Pulmonary artery endothelial cell (primary cell): Measurements from ENCODE around the gene NR2C2AP. TPM values are rescaled to one million over a fixed set of nuclear protein-coding genes. Genes with fewer than 3 reads are reported as not detected.
"Not testable (repeated sequence)": the region's sequence is repeated elsewhere in the genome, so short reads cannot be mapped to it uniquely, and the experiment has no call there.

Experiments used
- DNase-seq: peaks from one replicate; pipeline ENCODE4 v3.0.0-alpha.2; 2011; ENCODE audit warnings: low read depth, low spot score
- total RNA-seq: library from RNA; depleted of rRNA; stranded (reverse); fragments of >200 nt; gene quantifications from 2 replicates; pipeline ENCODE4 v1.2.3, GENCODE V29; 2014

The NR2C2AP gene
- total RNA-seq, 1 donor from 2014 or later: 11.4 TPM

DNA sequence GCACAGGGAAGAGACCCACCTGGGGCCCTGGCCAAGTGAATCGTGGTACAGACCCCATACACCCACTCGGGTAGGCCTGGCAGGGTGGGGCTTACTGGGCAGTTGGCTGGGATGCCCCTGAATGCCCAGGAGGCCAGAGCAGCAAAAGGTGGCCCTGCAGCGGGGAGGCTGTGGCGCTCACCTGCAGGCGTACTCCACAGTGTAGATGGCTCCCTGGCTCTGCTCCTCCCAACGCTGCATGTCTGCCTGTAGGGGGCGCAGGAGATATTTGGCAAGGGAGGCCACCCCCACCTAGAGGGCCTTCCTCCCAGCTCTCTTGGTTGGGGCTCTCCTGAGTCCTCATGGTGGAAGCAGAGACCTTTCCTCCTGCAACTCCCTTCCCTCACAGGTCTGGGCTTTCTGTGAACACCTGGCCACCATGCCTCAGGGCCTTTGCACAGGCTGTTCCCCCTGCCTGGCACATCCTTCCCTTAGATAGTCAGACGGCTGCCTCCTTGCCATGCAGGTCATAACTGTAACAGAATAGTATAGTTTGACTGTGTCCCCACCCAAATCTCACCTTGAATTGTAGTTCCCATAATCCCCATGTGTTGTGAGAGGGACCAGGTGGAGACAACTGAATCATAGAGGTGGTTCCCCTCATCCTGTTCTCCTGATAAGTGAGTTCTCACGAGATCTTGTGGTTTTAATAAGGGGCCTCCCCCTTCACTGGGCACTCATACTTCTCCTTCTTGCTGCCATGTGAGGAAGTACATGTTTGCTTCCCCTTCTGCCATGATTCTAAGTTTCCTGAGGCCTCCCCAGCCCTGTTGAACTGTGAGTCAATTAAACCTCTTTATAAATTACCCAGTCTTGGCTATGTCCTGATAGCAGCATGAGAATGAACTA lies 17.1 kb downstream of the NR2C2AP start:
- DNase-seq: no peak

GRCh38 chr19:19181488-19181998 lies 21.7 kb downstream of the NR2C2AP start:
- DNase-seq: no peak

GRCh38 chr19:19179548-19180441 lies 23.4 kb downstream of the NR2C2AP start:
- DNase-seq: no peak

DNA sequence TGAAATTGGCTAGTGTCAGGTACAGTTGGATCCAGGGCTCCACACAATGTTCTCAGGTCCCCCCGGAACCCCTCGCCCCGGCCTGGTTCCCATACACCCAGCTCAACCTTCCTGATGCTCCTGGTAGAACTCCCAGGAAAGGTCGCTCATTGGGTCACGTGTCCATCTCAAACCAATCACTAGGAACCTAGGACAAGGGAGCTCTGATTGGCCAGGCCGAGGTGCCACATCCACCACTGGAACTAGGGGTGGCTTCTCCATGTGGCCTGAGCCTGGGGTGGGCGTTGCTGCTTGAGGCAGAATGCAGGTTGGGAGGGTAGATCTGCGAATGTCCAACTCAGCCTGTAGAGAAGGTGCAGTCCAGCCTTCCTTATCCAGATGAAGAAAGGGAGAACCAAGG lies 26.3 kb downstream of the NR2C2AP start:
- DNase-seq: no peak

DNA sequence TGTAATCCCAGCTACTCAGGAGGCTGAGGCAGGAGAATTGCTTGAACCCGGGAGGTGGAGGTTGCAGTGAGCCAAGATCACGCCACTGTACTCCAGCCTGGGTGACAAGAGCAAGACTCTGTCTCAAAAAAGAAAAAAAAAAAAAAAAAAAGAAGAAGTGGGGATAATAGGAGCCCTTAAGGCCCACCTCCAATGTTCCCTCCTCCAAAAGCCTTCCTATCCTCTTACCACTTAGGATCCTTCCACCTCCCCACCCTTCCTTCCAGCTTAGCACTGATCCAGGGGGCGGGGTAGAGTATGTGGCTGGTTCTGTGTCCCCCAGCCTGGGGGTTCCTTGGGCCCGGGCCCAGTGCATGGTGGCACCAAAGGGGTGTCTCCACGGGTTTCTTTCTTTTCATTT lies 30.0 kb downstream of the NR2C2AP start:
- not testable (repeated sequence) for DNase-seq

DNA sequence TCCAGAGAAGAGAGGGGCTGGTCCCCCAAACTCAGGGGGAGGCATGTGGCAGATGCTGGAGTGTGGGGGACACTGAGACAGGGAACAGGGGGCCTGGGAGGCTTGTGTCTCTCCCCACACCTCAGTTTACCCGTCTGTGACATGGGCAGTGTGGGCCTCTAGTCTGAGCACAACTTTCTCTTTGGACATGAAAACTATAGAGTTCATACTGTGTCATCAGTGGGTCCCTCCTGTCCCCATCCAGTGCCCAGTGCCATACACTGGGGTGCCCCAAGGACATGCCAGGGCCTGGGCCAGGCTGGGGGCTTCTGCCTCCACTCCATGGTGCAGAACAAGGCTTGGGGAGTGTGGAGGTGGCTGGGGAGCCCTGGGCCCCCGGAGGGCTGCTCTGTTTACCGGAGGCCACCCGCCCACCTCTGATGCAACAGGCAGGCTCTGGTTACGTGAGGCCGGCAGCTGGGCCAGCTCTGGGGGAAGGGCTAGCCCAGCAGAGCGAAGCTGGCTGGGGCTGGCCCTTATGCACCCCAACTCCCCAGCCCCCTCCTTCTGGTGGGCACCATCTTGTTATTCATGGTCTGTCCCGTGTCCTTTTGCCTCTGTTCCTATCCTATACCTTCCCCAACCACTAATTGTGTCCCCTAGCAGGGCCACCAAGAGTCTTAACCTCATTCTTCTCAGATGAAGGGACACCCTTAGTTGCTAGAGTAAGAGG lies 31.2 kb downstream of the NR2C2AP start:
- no peak for DNase-seq

GRCh38 chr19:19170873-19171672 lies 32.1 kb downstream of the NR2C2AP start:
- DNase-seq: no peak

DNA sequence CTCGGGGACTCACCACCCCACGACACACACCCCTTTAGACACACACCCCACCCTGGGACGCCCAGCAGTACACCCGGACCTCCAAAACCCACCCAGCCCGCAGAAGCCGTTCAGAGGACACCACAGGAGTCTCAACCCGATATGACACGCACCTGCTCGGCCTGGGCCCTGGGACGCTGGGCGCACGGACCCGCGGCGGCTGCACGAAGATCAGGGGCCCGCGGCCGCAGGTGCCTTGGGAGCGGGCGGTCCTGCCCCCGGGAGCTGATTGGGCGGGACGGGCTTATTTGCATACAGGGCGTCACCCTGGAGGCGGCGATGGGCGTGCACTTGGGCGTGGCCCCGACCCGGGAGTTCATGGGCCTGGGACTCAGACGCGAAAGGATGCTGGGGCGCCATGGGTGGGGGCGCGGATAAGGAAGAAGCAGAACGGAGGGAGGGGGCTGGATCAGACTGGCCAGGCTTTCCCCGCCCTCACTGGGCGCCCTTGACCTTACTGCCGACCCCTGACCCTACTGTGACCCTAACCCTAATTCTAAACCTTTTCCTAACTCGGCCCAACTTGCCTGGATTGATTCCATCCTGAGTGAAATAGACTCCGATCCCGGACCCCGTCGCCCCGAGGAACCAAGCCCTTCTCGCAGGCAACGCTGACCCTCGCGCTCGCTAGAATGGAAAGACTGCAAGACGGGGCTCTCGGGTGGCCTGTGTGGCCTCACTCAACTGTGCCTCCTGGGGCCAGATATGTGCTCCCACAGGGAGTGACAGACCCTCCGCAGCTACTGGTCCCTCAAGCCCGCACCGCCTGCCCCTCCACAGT lies 33.0 kb downstream of the NR2C2AP start, which contains the start of gene MEF2B:
Gene MEF2B (minus strand): TSS at position 211 of the 820 bp plus-strand sequence. CDS start 19,528 bp downstream, outside the sequence.
- no peak for DNase-seq

GRCh38 chr19:19169236-19170052 lies 33.8 kb downstream of the NR2C2AP start:
- DNase-seq: no peak

GRCh38 chr19:19167612-19168011 lies 35.6 kb downstream of the NR2C2AP start:
- no peak for DNase-seq

- no peak for DNase-seq
Observed at GRCh38 chr19:19165396-19165795, 37.8 kb downstream of the NR2C2AP start.

GRCh38 chr19:19162495-19162894 lies 40.7 kb downstream of the NR2C2AP start:
- DNase-seq: no peak

- no peak for DNase-seq
Observed at GRCh38 chr19:19160461-19161035, 42.7 kb downstream of the NR2C2AP start.

- no peak for DNase-seq
Observed at GRCh38 chr19:19159534-19159933, 43.7 kb downstream of the NR2C2AP start.

DNA sequence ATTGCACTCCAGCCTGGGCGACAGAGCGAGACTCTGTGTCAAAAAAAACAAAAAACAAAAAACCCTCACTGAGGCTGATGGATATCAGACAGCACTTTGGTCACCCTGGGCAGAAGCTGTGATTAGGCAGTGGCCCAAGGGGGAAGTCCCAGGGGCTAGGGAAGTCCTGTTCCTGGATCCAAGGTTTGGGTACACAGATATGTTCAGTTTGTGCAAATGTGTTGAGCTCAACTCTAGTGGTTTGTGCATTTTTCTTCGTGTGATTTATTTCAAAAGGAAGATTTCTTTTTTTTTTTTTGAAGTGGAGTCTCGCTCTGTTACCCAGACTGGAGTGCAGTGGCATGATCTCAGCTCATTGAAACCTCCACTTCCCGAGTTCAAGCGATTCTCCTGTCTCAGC lies 45.4 kb downstream of the NR2C2AP start:
- DNase-seq: no peak

DNA sequence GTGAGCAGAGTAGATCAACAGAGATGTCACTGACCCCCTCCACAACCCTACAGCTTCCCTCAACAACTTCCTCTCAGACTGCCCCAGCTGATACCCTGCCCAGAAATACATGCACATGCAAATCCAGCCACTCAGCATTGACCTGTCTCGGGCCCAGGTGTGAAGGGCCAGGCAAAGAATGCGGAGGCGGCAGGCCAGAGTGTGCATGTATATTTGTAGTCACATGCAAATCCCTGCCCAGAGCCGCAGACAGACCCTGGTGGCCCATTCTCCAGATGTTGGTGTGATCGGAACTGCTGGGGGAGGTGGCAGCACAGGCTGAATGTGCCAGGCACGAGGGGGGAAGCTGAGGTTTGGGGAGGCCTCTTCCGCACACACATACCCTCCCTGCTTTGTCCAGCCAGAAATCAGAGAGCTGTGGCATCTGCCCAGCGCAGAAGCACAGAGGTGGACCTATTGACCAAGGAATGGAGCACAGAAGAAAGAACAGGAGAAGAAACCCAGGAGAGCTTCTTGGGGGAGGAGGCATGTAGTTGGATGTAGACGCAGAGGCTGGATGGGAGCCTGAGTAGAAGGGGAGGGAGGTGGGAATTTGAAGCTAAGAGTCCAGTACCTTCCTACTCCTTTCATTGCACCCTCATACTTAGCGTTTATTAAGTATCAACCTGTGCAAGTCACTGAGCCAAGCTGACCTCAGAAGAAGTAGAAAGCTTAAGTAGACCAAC lies 47.6 kb downstream of the NR2C2AP start:
- no peak for DNase-seq

DNA sequence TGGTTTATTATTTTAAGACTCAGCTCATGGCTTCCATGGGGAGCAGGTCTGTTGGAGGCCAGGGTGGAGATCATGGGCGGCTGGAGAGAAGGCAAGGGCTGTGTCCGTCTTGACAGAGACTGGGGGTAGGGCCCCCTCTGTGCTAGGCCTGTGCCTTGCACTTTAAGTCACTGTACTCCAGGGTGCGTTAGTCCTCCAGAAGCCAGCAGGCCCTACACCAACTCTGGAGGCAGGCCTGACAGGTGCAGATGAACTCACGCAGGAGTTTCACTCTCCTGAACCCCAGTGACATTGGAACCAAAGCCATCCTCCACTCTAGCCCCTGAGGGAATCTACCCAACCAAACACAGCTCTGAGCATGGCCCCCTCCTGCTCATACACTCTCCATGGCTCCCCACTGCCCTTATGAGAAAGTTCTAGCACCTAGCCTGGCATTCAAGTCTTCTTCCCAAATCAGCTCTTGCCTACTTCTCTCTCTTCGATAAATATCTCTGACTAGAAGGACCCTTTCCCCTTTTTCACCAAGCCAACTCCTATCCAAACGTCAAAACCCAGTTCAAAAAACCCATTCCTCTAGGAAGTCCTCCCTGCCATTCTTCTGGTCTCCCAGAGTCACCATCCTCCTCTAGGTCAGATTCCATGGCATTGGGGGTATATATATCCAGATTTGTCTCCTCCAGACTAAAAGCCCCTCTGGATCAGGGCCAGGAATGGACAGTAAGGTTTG lies 48.3 kb downstream of the NR2C2AP start:
- no peak for DNase-seq
